HFFc6 (cell line): ENCODE results near the gene RAF1. TPM values are rescaled to one million over a fixed set of nuclear protein-coding genes. Genes with fewer than 3 reads are reported as not detected.

Experiments used
- DNase-seq: peaks from one replicate; pipeline ENCODE4 v3.0.0-alpha.2; 2018
- H3K27ac Mint-ChIP-seq: 2 replicates; pipeline ENCODE4 v1.8.0; 2020; ENCODE audit warnings: mild to moderate bottlenecking, mixed read lengths
- H3K27me3 Mint-ChIP-seq: 2 replicates; pipeline ENCODE4 v1.8.0; 2021; ENCODE audit warnings: mild to moderate bottlenecking, moderate library complexity, mixed read lengths; ENCODE audit not compliant: insufficient read depth
- H3K36me3 Mint-ChIP-seq: 2 replicates; pipeline ENCODE4 v1.8.0; 2021; ENCODE audit warnings: low read depth, mixed read lengths
- H3K4me1 Mint-ChIP-seq: 2 replicates; pipeline ENCODE4 v1.8.0; 2020; ENCODE audit warnings: low read depth, mixed read lengths
- H3K4me3 Mint-ChIP-seq: 2 replicates; pipeline ENCODE4 v1.8.0; 2020; ENCODE audit warnings: mild to moderate bottlenecking, moderate library complexity, mixed read lengths
- H3K9me3 Mint-ChIP-seq: 2 replicates; pipeline ENCODE4 v1.8.0; 2020; ENCODE audit warnings: mild to moderate bottlenecking, mixed read lengths
- total RNA-seq, 6 experiments: library from RNA; stranded (reverse); fragmentation: NEBNext Ultra II Directional; extraction: Animal tissue kit (Norgen Biotek cat#: 25700); gene quantifications; 2 replicates in 1 of 6; 3 replicates in 5 of 6; pipeline ENCODE4 v1.2.3, GENCODE V29; 2021
- TF ChIP-seq, protein P1 (sequence below): fragments of 200-600 bp; sonication (generic); IDR thresholded peaks from 2 replicates; pipeline ENCODE4 v1.5.0; 2021; ENCODE audit warnings: antibody characterized with exemption, mild to moderate bottlenecking

Gene RAF1
- total RNA-seq, 6 experiments from 2014 or later, result 78.9 to 97.5 (median 86.8) TPM

- TF ChIP-seq, protein P1, sequence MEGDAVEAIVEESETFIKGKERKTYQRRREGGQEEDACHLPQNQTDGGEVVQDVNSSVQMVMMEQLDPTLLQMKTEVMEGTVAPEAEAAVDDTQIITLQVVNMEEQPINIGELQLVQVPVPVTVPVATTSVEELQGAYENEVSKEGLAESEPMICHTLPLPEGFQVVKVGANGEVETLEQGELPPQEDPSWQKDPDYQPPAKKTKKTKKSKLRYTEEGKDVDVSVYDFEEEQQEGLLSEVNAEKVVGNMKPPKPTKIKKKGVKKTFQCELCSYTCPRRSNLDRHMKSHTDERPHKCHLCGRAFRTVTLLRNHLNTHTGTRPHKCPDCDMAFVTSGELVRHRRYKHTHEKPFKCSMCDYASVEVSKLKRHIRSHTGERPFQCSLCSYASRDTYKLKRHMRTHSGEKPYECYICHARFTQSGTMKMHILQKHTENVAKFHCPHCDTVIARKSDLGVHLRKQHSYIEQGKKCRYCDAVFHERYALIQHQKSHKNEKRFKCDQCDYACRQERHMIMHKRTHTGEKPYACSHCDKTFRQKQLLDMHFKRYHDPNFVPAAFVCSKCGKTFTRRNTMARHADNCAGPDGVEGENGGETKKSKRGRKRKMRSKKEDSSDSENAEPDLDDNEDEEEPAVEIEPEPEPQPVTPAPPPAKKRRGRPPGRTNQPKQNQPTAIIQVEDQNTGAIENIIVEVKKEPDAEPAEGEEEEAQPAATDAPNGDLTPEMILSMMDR, result no peak
- Mint-ChIP-seq H3K4me1 (peaks cover 23% of the 10 kb centered on the region), H3K4me3 (no peak overlapping the region), H3K27ac (no peak overlapping the region; the same call in 1 of the 2 replicates), H3K27me3 (peaks cover 2% of the 10 kb centered on the region), H3K36me3 (peaks cover 49% of the 10 kb centered on the region), H3K9me3 (no peaks in the 10 kb centered on the region)
- DNase-seq, result no peak
These were observed 71.8 kb downstream of the RAF1 start for GRCh38 chr3:12591997-12592715.

- Mint-ChIP-seq H3K4me3 (no peak overlapping the region), H3K9me3 (no peaks in the 10 kb centered on the region), H3K27ac (no peak overlapping the region), H3K27me3 (peaks cover 2% of the 10 kb centered on the region), H3K4me1 (peaks cover 25% of the 10 kb centered on the region), H3K36me3 (peaks cover 50% of the 10 kb centered on the region)
- no peak for DNase-seq
- TF ChIP-seq, protein P1, result no peak
These were observed 72.5 kb downstream of the RAF1 start for GRCh38 chr3:12591456-12591855.

- Mint-ChIP-seq H3K27ac (no peak overlapping the region), H3K36me3 (peaks cover 48% of the 10 kb centered on the region), H3K27me3 (peaks cover 2% of the 10 kb centered on the region), H3K4me3 (no peak overlapping the region), H3K9me3 (no peaks in the 10 kb centered on the region), H3K4me1 (peaks cover 25% of the 10 kb centered on the region)
- TF ChIP-seq, protein P1, result no peak
- DNase-seq, result no peak
These were observed 73.8 kb downstream of the RAF1 start for GRCh38 chr3:12590096-12590495.

GRCh38 chr3:12588039-12589009 lies 75.6 kb downstream of the RAF1 start:
- peak; percentile 50 for DNase-seq
- H3K4me1 Mint-ChIP-seq, result peaks cover 25% of the 10 kb centered on the region
- H3K9me3 Mint-ChIP-seq, result no peaks in the 10 kb centered on the region
- no peak overlapping the region for H3K4me3 Mint-ChIP-seq
- peak overlapping the region; percentile 67 for H3K27ac Mint-ChIP-seq
- H3K36me3 Mint-ChIP-seq, result peaks cover 55% of the 10 kb centered on the region
- peaks cover 4% of the 10 kb centered on the region for H3K27me3 Mint-ChIP-seq
- TF ChIP-seq, protein P1, result no peak

GRCh38 chr3:12586403-12586802 lies 77.5 kb downstream of the RAF1 start:
- peaks cover 4% of the 10 kb centered on the region for H3K27me3 Mint-ChIP-seq
- H3K4me1 Mint-ChIP-seq, result peaks cover 25% of the 10 kb centered on the region
- TF ChIP-seq, protein P1, result no peak
- peaks cover 53% of the 10 kb centered on the region for H3K36me3 Mint-ChIP-seq
- no peak overlapping the region for H3K4me3 Mint-ChIP-seq
- H3K9me3 Mint-ChIP-seq, result no peaks in the 10 kb centered on the region
- no peak overlapping the region for H3K27ac Mint-ChIP-seq
- DNase-seq, result no peak
